Measurements from ENCODE around the gene CMKLR1.

CMKLR1 gene

DNA sequence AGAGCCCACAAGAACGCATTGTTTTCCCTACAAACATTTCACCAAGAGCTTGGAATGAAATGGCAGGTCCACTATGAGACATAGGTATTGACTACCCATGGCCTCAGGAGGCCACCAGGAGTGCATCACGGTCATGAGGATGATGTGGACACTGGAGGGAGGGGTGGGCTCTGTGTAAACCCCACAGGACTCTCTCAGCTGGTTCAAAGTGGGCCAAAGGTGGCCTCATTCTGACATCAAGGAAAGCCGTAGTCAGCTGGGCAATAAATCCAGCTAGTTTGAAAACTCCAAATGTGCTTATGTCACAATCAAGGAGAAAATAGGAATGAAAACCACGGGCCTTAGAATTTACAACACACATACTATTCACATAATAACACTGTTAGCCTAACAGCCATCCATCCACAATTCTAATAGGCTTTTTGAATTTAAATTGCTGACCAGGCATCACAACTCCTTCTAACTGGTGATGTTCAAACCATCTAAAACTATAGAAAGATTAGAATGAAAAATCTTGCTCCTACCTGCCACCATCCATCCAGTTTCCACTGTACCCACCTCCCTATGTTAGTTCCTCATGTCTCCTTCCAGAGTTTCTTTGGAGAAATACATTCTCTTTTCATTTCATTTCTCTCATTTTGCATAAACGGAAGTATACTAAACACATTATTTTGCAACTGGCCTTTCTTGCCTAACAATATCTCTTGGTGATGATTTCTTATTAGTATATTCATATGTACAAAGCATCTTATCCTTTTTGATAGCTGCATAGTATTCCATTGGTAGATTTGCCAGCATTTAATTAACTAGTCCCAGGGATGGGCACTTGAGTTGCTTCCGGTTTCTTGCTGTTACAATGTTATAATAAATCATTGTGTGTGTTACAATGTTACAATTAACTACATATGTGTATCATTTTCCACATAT, 21.5 kb downstream of the CMKLR1 start:
- no peak for DNase-seq

DNA sequence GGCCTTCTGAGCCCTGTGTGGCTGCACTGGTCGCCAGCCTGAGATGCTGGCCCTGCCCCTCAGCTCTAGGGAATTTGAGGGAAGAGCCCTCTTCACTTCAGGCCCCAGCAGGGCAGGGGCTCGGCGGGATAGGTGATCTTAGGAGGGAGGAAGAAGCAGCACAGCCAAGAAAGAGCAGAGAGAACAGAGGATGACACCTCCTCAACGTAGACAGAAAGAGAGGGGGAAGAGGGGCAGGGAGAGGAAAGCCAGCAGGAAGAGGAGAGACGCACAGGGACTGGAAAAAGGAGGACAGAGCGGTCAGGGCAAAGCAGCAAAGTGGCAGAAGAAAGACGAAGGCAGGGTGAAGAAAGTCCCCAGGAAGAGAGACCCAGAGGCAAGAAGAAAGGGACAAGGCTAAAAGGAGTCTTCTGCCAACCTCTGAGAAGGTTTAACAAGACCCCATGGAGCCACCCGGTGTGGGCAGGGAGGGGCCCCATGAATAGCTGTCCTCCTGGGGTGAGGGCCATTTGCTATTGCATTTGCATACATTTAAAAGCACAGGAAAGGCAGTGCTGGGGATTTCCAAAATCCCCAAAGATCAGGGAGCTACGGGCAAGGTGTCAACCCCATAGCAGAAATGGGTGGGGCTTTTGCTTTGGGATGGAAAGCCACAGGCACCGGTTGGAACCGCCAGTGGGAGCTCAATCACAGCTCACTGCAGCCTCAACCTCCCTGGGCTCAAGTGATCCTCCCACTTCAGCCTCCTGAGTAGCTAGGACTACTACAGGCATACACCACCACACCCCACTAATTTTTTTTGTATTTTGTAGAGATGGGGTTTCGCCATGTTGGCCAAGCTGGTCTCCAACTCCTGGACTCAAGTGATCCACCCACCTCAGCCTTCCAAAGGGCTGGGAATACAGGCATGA, 22.7 kb downstream of the CMKLR1 start:
- no peak for DNase-seq

- DNase-seq, result no peak
These were observed 23.5 kb downstream of the CMKLR1 start for GRCh38 chr12:108315486-108316105.

- peak in 13 of 51 donors; percentile 5 to 34 (median 14) for DNase-seq
These were observed 25.3 kb downstream of the CMKLR1 start for GRCh38 chr12:108313606-108314351.

DNA sequence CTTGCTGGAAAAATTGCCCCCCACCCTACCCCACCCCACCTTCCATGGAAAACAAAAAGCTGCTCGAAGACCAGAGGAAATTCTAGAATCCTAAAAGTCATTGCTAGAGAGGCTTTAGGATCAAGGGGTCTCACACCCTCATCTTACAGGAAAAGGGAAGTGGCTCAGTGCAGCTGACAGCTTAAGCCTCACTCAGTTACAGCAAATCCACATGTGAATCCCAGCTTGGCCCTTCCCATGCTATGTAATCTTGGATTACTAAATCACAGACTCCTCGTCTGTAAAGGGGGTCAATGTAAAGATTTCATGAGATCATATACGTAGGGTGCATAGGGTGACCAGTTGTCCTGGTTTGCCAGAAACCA, 25.9 kb downstream of the CMKLR1 start:
- no peak for DNase-seq

- DNase-seq, result peak in 17 of 51 donors; percentile 5 to 45 (median 21)
These were observed 26.4 kb downstream of the CMKLR1 start for GRCh38 chr12:108312693-108313189.

- DNase-seq, result no peak
These were observed 26.9 kb downstream of the CMKLR1 start for GRCh38 chr12:108312073-108312659.

DNA sequence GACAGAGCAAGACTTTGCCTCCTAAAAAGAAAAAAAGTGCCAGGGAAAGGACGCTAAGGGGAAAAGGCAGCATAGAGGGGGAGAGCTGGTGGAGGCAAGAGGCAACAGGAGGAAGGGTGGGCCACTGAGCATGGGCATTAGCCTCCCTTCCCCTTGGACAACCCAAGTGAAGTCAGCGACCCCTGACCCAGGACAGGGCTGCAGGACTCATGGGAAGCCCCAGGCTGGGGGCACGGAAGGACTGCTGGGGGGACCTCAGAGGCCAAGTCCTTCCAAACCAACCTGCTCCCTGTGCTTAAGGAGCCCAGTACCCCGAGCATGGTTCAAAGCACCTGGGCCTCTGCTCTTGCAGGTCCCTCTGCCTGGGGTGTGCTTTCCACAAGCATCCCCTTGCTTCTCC, 27.5 kb downstream of the CMKLR1 start:
- DNase-seq, result no peak

- peak in 8 of 51 donors; percentile 10 to 47 (median 24) for DNase-seq
These were observed 28.6 kb downstream of the CMKLR1 start for GRCh38 chr12:108310489-108310888.

DNA sequence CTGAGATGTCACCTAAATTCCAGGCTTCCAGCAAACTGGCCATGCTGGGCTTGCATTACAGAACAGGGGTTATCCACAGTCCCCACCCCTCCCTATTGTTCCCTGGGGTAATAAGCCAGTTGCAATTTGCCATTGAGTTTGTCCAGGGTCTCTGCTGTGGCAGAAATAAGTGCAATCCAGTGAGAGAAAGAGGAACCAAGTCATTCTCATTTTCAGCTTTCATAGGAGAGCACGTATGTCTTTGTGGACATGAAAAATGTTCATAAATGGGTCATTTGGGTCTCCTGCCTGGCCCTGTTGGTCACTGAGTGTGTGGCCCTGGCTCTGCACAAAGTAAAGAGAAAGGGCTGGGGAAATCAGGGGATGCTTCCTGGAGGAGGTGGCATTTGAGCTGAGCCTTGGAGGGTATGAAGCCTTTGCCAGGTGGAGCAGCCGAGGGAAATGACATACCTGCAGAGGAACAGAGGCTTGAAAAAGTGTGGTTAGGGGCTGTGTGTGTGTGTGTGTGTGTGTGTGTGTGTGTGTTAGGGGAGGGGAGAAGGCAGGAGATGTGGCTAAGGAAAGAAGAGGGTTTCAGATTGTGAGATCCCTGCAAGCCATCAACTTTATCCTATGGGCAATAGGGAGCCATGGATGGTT, 29.3 kb downstream of the CMKLR1 start:
- no peak for DNase-seq

- no peak for DNase-seq
These were observed 30.6 kb downstream of the CMKLR1 start for GRCh38 chr12:108308395-108309085.

GRCh38 chr12:108307006-108307405, 32.1 kb downstream of the CMKLR1 start:
- peak in 21 of 51 donors; percentile 8 to 43 (median 17) for DNase-seq

DNA sequence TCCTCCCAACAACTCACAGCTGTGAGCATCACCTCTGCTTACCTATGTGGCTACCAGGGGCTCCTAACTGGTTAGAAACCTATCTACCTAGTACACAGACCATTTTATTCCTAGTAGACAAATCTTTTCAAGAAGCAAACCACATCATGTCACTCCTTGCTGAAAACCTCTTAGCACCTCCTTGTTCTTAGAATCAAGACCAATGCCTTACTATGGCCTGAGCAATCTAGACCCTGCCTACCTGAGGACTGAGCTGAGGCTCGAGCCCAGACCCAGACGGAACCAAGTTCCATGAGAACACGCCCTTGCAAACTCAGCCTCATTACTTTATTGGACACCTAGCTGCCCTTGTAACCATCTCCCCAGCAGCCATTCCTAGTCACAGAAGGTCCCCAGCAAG, 32.6 kb downstream of the CMKLR1 start:
- no peak for DNase-seq

- DNase-seq, result peak in 1 of 51 donors; percentile 47
These were observed 33.1 kb downstream of the CMKLR1 start for GRCh38 chr12:108305991-108306501.

GRCh38 chr12:108305520-108305919, 33.6 kb downstream of the CMKLR1 start:
- peak in 16 of 51 donors; percentile 6 to 79 (median 22) for DNase-seq

DNA sequence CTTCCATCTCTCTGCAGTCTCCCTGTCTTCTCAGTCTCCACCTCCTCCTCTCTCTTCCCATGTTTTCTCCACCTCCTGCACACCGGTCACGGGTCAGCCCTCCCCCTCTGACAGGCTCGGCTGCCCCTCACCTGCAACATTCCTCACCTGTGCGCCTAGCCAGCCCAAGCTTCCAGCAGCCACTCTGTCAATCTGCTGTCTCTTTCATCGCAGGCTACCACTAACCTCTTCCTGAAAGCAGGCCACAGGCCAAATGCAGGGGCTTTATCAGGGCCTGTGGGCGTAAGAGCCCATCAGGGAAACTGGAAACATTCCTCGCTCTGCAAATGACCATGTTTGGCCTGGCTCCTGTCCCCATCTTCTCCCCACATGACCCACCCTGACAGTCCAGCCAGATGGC, 34.5 kb downstream of the CMKLR1 start:
- no peak for DNase-seq

DNA sequence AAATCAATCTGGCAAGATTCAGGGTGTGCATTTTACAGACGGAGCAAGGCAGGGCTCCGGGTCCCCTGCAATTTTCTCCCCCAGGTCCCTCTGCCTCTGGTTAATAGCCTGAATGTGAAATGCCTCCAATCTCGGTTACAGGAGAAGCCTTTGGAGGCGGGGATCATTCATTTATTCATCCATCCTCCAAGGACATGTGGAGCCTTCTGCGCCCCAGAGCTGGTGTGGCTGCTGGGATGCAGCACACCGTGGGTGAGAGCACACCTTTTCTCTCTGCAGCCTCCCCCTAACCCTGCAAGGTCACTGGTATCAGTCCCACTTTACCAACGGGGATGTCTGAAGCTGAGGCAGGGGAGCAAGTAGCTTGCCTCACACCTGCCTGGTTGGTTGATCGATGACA, 35.4 kb downstream of the CMKLR1 start:
- DNase-seq, result no peak

GRCh38 chr12:108302403-108303311, 36.5 kb downstream of the CMKLR1 start:
- peak in 4 of 51 donors; percentile 12 to 22 (median 14) for DNase-seq
